ENCODE measurements around the gene CRYZL1. TPM values are rescaled to one million over a fixed set of nuclear protein-coding genes. Genes with fewer than 3 reads are reported as not detected.

CRYZL1 gene
- total RNA-seq, 1 experiment from 2014 or later: 43.0 TPM

DNA sequence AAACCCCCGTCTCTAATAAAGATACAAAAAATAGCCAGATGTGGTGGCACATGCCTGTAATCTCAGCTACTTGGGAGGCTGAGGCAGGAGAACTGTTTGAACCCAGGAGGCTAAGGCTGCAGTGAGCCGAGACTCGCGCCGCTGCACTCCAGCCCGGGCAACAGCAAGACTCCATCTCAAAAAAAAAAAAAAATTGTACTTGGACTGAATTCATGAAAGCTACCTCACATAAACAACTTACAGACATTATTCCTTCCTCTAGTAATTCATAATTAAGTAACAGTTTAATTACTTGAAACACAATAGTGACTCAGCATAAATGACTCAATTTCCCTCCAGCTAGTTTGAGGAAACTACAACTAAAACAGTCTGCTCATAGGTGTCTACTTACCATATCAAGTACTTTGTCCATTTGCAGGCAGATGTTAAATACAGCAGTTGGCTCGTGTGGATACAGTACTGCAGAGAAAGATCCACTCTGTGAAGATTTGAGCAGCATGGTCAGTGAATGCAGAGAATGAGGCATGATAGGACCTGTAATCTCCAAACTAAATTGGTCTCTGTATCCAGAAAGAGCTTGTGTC lies 62.5 kb downstream of the CRYZL1 start:
- peaks cover 8% of the 10 kb centered on the region; the same call in 1 of the 2 replicates for H4K20me1 ChIP-seq (ENCODE audit: insufficient read depth)
- no peak overlapping the region for H2AFZ ChIP-seq (ENCODE audit: low read depth, low read length, poor library complexity, severe bottlenecking)
- H3K9me3 ChIP-seq (ENCODE audit: control insufficient read depth in 1 of 2, insufficient read depth in 1 of 2, low read depth in 1 of 2, low read length in 2 of 2): no peaks in the 10 kb centered on the region
- no peaks in the 10 kb centered on the region for H3K9me2 ChIP-seq (ENCODE audit: insufficient read depth)
- DNase-seq (ENCODE audit: low read depth, low spot score) (no peak), ATAC-seq (peak; percentile 33; the same call in 1 of the 2 replicates)
- ChIA-PET RAD21 (ENCODE audit: low non-redundant PET in 1 of 2, low total read pairs in 2 of 2, uncharacterized antibody in 2 of 2, unreplicated experiment in 2 of 2) (no interaction called here), CTCF (interaction anchor here (1.5 kb wide), 1 partner anchor 27 kb away, joined by 6 read pairs; no protein-coding TSS in a partner anchor), POLR2A (interaction anchor here (0.7 kb wide), 1 partner anchor 9 kb away, joined by 3 read pairs; the partner anchor contains the start of gene DONSON)
- intact Hi-C loops (cut with micrococcal nuclease): no loop called here
- H3K4me2 ChIP-seq (ENCODE audit: low read length): no peak overlapping the region
- no peak overlapping the region for H3K4me3 ChIP-seq (replicated peaks in 1 of 2; ENCODE audit: low read depth in 1 of 2, low read length in 2 of 2)
- H3K79me2 ChIP-seq (ENCODE audit: insufficient read depth, low read length): peaks cover 35% of the 10 kb centered on the region
- H3K4me1 ChIP-seq (ENCODE audit: control insufficient read depth in 1 of 2, insufficient read depth in 2 of 2, low read length in 2 of 2): peaks cover 0 to 4% of the 10 kb centered on the region in 2 experiments; a peak in 1 of 4 replicates
- peaks cover 46 to 53% of the 10 kb centered on the region in 2 experiments for H3K36me3 ChIP-seq (ENCODE audit: control insufficient read depth in 1 of 2, insufficient read depth in 2 of 2, low read length in 2 of 2)
- TF ChIP-seq SP1 (IDR thresholded peaks at IDR 0.05; ENCODE audit: low read depth) (no peak), ATF3 (IDR thresholded peaks at IDR 0.05) (no peak), SRF (IDR thresholded peaks at IDR 0.05; ENCODE audit: low read depth) (no peak), POLR2A (IDR thresholded peaks at IDR 0.05; ENCODE audit: borderline replicate concordance, extremely low read depth, insufficient read depth, insufficient read length) (no peak)
- peak overlapping the region; percentile 55; the same call in 1 of the 2 replicates for H3K27ac ChIP-seq (ENCODE audit: low read depth, low read length)
- H3K9ac ChIP-seq (ENCODE audit: low read length): no peak overlapping the region
- H3K27me3 ChIP-seq (ENCODE audit: insufficient read depth, low read length): no peaks in the 10 kb centered on the region
- no TSS peak for BruUV-seq (replicated peaks)

DNA sequence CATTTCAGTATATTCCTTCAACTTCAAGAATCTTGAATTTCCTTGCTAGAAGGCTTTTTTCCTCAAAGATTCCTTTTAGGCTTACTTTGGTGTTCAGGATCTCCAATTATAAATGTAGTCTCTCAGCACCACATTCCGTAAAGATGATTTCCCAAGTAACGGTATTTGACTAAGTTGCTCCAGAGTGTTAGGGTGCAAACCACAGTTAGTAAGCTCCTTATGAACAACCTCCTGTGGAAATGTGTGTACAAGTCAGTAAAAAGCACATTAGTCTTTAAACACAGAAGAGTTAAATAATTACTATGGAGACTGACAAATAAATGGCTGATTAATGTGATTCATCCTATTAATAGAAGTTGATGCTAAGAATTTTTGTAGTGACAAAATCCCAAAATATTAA lies 63.3 kb downstream of the CRYZL1 start:
- no peaks in the 10 kb centered on the region for H3K27me3 ChIP-seq (ENCODE audit: insufficient read depth, low read length)
- no peak overlapping the region for H3K27ac ChIP-seq (ENCODE audit: low read depth, low read length)
- peaks cover 40% of the 10 kb centered on the region for H3K79me2 ChIP-seq (ENCODE audit: insufficient read depth, low read length)
- H2AFZ ChIP-seq (ENCODE audit: low read depth, low read length, poor library complexity, severe bottlenecking): no peak overlapping the region
- H4K20me1 ChIP-seq (ENCODE audit: insufficient read depth): peaks cover 12% of the 10 kb centered on the region; the same call in 1 of the 2 replicates
- ChIA-PET RAD21 (ENCODE audit: low non-redundant PET in 1 of 2, low total read pairs in 2 of 2, uncharacterized antibody in 2 of 2, unreplicated experiment in 2 of 2) (no interaction called here), POLR2A (no interaction called here), CTCF (no interaction called here)
- H3K4me1 ChIP-seq (ENCODE audit: control insufficient read depth in 1 of 2, insufficient read depth in 2 of 2, low read length in 2 of 2): peaks cover 0 to 4% of the 10 kb centered on the region in 2 experiments; a peak in 1 of 4 replicates
- no peaks in the 10 kb centered on the region for H3K9me2 ChIP-seq (ENCODE audit: insufficient read depth)
- BruUV-seq (replicated peaks): no TSS peak
- intact Hi-C loops (cut with micrococcal nuclease): no loop called here
- H3K9me3 ChIP-seq (ENCODE audit: control insufficient read depth in 1 of 2, insufficient read depth in 1 of 2, low read depth in 1 of 2, low read length in 2 of 2): no peaks in the 10 kb centered on the region
- peaks cover 52 to 55% of the 10 kb centered on the region in 2 experiments for H3K36me3 ChIP-seq (ENCODE audit: control insufficient read depth in 1 of 2, insufficient read depth in 2 of 2, low read length in 2 of 2)
- H3K9ac ChIP-seq (ENCODE audit: low read length): no peak overlapping the region
- no peak overlapping the region for H3K4me2 ChIP-seq (ENCODE audit: low read length)
- DNase-seq (ENCODE audit: low read depth, low spot score) (no peak), ATAC-seq (no peak)
- no peak overlapping the region for H3K4me3 ChIP-seq (replicated peaks in 1 of 2; ENCODE audit: low read depth in 1 of 2, low read length in 2 of 2)
- TF ChIP-seq, protein P1, sequence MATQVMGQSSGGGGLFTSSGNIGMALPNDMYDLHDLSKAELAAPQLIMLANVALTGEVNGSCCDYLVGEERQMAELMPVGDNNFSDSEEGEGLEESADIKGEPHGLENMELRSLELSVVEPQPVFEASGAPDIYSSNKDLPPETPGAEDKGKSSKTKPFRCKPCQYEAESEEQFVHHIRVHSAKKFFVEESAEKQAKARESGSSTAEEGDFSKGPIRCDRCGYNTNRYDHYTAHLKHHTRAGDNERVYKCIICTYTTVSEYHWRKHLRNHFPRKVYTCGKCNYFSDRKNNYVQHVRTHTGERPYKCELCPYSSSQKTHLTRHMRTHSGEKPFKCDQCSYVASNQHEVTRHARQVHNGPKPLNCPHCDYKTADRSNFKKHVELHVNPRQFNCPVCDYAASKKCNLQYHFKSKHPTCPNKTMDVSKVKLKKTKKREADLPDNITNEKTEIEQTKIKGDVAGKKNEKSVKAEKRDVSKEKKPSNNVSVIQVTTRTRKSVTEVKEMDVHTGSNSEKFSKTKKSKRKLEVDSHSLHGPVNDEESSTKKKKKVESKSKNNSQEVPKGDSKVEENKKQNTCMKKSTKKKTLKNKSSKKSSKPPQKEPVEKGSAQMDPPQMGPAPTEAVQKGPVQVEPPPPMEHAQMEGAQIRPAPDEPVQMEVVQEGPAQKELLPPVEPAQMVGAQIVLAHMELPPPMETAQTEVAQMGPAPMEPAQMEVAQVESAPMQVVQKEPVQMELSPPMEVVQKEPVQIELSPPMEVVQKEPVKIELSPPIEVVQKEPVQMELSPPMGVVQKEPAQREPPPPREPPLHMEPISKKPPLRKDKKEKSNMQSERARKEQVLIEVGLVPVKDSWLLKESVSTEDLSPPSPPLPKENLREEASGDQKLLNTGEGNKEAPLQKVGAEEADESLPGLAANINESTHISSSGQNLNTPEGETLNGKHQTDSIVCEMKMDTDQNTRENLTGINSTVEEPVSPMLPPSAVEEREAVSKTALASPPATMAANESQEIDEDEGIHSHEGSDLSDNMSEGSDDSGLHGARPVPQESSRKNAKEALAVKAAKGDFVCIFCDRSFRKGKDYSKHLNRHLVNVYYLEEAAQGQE (IDR thresholded peaks at IDR 0.05; ENCODE audit: low read depth): no peak
- TF ChIP-seq SP1 (IDR thresholded peaks at IDR 0.05; ENCODE audit: low read depth) (no peak), POLR2A (IDR thresholded peaks at IDR 0.05; ENCODE audit: borderline replicate concordance, extremely low read depth, insufficient read depth, insufficient read length) (no peak), RAD21 (IDR thresholded peaks at IDR 0.05; ENCODE audit: low read depth) (no peak), ATF3 (IDR thresholded peaks at IDR 0.05) (no peak), ZNF274 (IDR thresholded peaks at IDR 0.05; ENCODE audit: low read depth, low read length) (no peak), SRF (IDR thresholded peaks at IDR 0.05; ENCODE audit: low read depth) (no peak)
- TF ChIP-seq, protein P2, sequence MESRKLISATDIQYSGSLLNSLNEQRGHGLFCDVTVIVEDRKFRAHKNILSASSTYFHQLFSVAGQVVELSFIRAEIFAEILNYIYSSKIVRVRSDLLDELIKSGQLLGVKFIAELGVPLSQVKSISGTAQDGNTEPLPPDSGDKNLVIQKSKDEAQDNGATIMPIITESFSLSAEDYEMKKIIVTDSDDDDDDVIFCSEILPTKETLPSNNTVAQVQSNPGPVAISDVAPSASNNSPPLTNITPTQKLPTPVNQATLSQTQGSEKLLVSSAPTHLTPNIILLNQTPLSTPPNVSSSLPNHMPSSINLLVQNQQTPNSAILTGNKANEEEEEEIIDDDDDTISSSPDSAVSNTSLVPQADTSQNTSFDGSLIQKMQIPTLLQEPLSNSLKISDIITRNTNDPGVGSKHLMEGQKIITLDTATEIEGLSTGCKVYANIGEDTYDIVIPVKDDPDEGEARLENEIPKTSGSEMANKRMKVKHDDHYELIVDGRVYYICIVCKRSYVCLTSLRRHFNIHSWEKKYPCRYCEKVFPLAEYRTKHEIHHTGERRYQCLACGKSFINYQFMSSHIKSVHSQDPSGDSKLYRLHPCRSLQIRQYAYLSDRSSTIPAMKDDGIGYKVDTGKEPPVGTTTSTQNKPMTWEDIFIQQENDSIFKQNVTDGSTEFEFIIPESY (IDR thresholded peaks at IDR 0.05; ENCODE audit: extremely low read depth, insufficient replicate concordance, low read length): no peak
- TF ChIP-seq, protein P3, sequence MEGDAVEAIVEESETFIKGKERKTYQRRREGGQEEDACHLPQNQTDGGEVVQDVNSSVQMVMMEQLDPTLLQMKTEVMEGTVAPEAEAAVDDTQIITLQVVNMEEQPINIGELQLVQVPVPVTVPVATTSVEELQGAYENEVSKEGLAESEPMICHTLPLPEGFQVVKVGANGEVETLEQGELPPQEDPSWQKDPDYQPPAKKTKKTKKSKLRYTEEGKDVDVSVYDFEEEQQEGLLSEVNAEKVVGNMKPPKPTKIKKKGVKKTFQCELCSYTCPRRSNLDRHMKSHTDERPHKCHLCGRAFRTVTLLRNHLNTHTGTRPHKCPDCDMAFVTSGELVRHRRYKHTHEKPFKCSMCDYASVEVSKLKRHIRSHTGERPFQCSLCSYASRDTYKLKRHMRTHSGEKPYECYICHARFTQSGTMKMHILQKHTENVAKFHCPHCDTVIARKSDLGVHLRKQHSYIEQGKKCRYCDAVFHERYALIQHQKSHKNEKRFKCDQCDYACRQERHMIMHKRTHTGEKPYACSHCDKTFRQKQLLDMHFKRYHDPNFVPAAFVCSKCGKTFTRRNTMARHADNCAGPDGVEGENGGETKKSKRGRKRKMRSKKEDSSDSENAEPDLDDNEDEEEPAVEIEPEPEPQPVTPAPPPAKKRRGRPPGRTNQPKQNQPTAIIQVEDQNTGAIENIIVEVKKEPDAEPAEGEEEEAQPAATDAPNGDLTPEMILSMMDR (IDR thresholded peaks at IDR 0.05 in 2 of 3, conservative IDR thresholded peaks at IDR 0.05 in 1 of 3; ENCODE audit: borderline replicate concordance in 1 of 3, insufficient read depth in 1 of 3, low read depth in 2 of 3, low read length in 2 of 3): no peak

Measured in HCT116 (cell line).